HepG2 (cell line): Measurements from ENCODE around the gene B4GALT3. TPM values are rescaled to one million over a fixed set of nuclear protein-coding genes. Genes with fewer than 3 reads are reported as not detected.

Experiments
- ATAC-seq: fragments of 200-7000 bp; cut with Tn5 transposase; 3 replicates; pipeline ENCODE4 v1.9.1; 2020; ENCODE audit warnings: mild to moderate bottlenecking, moderate library complexity
- BruUV-seq: library from RNA; stranded (reverse); fragments of 400-500 nt; replicated peaks from 2 replicates; lab custom pipeline; 2021; lab: Mats Ljungman, UMichigan
- CTCF ChIA-PET: fragments of 300-600 bp; formaldehyde crosslinking; extraction: SDS; loops from one replicate; lab custom pipeline; 2021; ENCODE audit warnings: low total read pairs, inconsistent platforms, low intra/inter-chr PET ratio; lab: Yijun Ruan, JAX
- POLR2A ChIA-PET: fragments of 350-600 bp; sonication (Branson Sonifier 250); formaldehyde crosslinking; loops from one replicate; lab custom pipeline; 2020; ENCODE audit warnings: antibody characterized with exemption, inconsistent platforms; lab: Yijun Ruan, JAX
- DNase-seq: peaks from one replicate; pipeline ENCODE4 v3.0.0-alpha.2; 2015; ENCODE audit warnings: low spot score
- FAIRE-seq: peaks from 3 replicates; lab custom pipeline; 2011; peaks lifted over from hg19 to GRCh38; lab: Jason Lieb, UNC
- H2AFZ ChIP-seq: one replicate; pipeline ENCODE4 v1.6.1; 2011; ENCODE audit warnings: low read length, inconsistent platforms
- H3K27ac ChIP-seq: fragments of 300-600 bp; 3 replicates; pipeline ENCODE4 v1.8.0; 2011; ENCODE audit warnings: mixed run types, mild to moderate bottlenecking, mixed read lengths, low read length, inconsistent platforms; ENCODE audit not compliant: insufficient read depth; ENCODE audit errors: extremely low read length
- H3K27me3 ChIP-seq, 2 experiments: fragments of 200-600 bp in 1 of 2; 2 replicates in 1 of 2; 3 replicates in 1 of 2; pipeline versions ENCODE4 v1.6.0 to v1.8.0; 2011; ENCODE audit warnings: low read length in 2 of 2, mild to moderate bottlenecking in 2 of 2, moderate library complexity in 2 of 2, inconsistent platforms in 1 of 2; ENCODE audit not compliant: insufficient read depth in 2 of 2, control insufficient read depth in 1 of 2
- H3K36me3 ChIP-seq, 2 experiments: fragments of 200-600 bp in 1 of 2; replicated peaks in 1 of 2; 2 replicates in 1 of 2; 3 replicates in 1 of 2; pipeline versions ENCODE4 v1.5.1 to v1.8.0; 2011; ENCODE audit warnings: low read length in 2 of 2, inconsistent platforms in 1 of 2; ENCODE audit not compliant: insufficient read depth in 2 of 2, control insufficient read depth in 1 of 2
- H3K4me1 ChIP-seq: 2 replicates; pipeline ENCODE4 v1.5.1; 2012; ENCODE audit warnings: low read length, inconsistent platforms; ENCODE audit not compliant: insufficient read depth
- H3K4me2 ChIP-seq: 2 replicates; pipeline ENCODE4 v1.6.0; 2011; ENCODE audit warnings: low read depth, low read length, inconsistent platforms
- H3K4me3 ChIP-seq, 3 experiments: fragments of 200-600 bp in 1 of 3; sonication (generic), shearing (Covaris generic) in 1 of 3; replicated peaks in 1 of 3; 2 replicates each; pipeline ENCODE4 v1.5.1; 2011 to 2016; ENCODE audit warnings: low read length in 3 of 3, inconsistent platforms in 2 of 3, low read depth in 2 of 3, mild to moderate bottlenecking in 2 of 3, control low read depth in 1 of 3, mixed read lengths in 1 of 3; ENCODE audit not compliant: insufficient read depth in 1 of 3
- H3K79me2 ChIP-seq: one replicate; pipeline ENCODE4 v1.6.1; 2011; ENCODE audit warnings: low read length, inconsistent platforms; ENCODE audit not compliant: insufficient read depth
- H3K9ac ChIP-seq: 2 replicates; pipeline ENCODE4 v1.6.0; 2011; ENCODE audit warnings: mild to moderate bottlenecking, low read depth, low read length, inconsistent platforms; ENCODE audit not compliant: insufficient read depth
- H3K9me3 ChIP-seq: 2 replicates; pipeline ENCODE4 v1.5.1; 2012; ENCODE audit warnings: mild to moderate bottlenecking, low read length
- H4K20me1 ChIP-seq: 2 replicates; pipeline ENCODE4 v1.6.0; 2011; ENCODE audit warnings: inconsistent platforms, mild to moderate bottlenecking, low read length, moderate library complexity; ENCODE audit not compliant: insufficient read depth
- BRD4 ChIP-seq: sonication (generic); formaldehyde crosslinking; IDR thresholded peaks from 2 replicates; pipeline ENCODE4 v1.4.0; 2020; ENCODE audit warnings: missing genetic modification reagents
- CENPT ChIP-seq: sonication (generic); formaldehyde crosslinking; IDR thresholded peaks from 2 replicates; pipeline ENCODE4 v1.8.0; 2022; ENCODE audit warnings: low read depth, mild to moderate bottlenecking, moderate library complexity, missing genetic modification reagents
- CREB1 ChIP-seq, 2 experiments: fragments of 450-650 bp in 1 of 2; IDR thresholded peaks; 2 replicates each; pipeline ENCODE4 v1.6.1; 2016 to 2017; ENCODE audit warnings: control low read depth in 1 of 2, mild to moderate bottlenecking in 1 of 2, missing compliant biosample characterization in 1 of 2, missing genetic modification characterization in 1 of 2
- HMG20B ChIP-seq: conservative IDR thresholded peaks from 2 replicates; pipeline ENCODE4 v1.6.1; 2016; ENCODE audit warnings: missing genetic modification reagents, missing compliant biosample characterization
- HOXD1 ChIP-seq: sonication (generic); formaldehyde crosslinking; IDR thresholded peaks from 2 replicates; pipeline ENCODE4 v1.5.0; 2020; ENCODE audit warnings: missing genetic modification reagents
- NFYC ChIP-seq: IDR thresholded peaks from 2 replicates; pipeline ENCODE4 v1.6.1; 2016; ENCODE audit warnings: missing genetic modification reagents, missing compliant biosample characterization
- ONECUT2 ChIP-seq: sonication (generic); formaldehyde crosslinking; IDR thresholded peaks from 2 replicates; pipeline ENCODE4 v1.4.0; 2020; ENCODE audit warnings: missing genetic modification reagents
- SALL2 ChIP-seq: sonication (generic); formaldehyde crosslinking; IDR thresholded peaks from 2 replicates; pipeline ENCODE4 v1.8.1; 2023; ENCODE audit warnings: mild to moderate bottlenecking, missing genetic modification reagents, inconsistent platforms
- TEAD3 ChIP-seq: optimal IDR thresholded peaks from 2 replicates; pipeline ENCODE3; 2016; ENCODE audit warnings: borderline replicate concordance
- ZNF431 ChIP-seq: sonication (generic); formaldehyde crosslinking; IDR thresholded peaks from 2 replicates; pipeline ENCODE4 v1.9.0; 2022; ENCODE audit warnings: missing genetic modification reagents, low read depth, mild to moderate bottlenecking, borderline replicate concordance
- ZNF616 ChIP-seq: sonication (generic); formaldehyde crosslinking; IDR thresholded peaks from 2 replicates; pipeline ENCODE4 v1.5.0; 2020; ENCODE audit warnings: low read depth, mild to moderate bottlenecking, missing genetic modification reagents
- WGBS: methylation state at CpG from one replicate; pipeline ENCODE4 v1.1.6; 2017; ENCODE audit warnings: low lambda C conversion rate; 5-methylcytosine and 5-hydroxymethylcytosine counted together
- in situ Hi-C: cut with HindIII; loops from 2 replicates; pipeline ENCODE4 v1.10.0; 2017; ENCODE audit warnings: low pct_unique_long_range_greater_than_20kb; ENCODE audit not compliant: extremely low pct_ligation_motif_present
- intact Hi-C: fragments of 100-400 bp; cut with micrococcal nuclease; formaldehyde crosslinking; loops from one replicate; pipeline ENCODE4 v1.10.0; 2022; ENCODE audit not compliant: unreplicated experiment
- polyA plus RNA-seq, 8 experiments: library from polyadenylated mRNA; depleted of rRNA in 3 of 8; stranded (reverse) in 7 of 8; unstranded in 1 of 8; fragments of >200 nt; fragmentation: Illumina TruSeq in 4 of 8; extraction: Trizol in 4 of 8; gene quantifications; 2 replicates each; pipeline versions ENCODE4 v1.2.1 to v1.2.3, GENCODE V29; 2011 to 2016; ENCODE audit warnings: low read depth in 4 of 8, missing spikeins in 1 of 8, mixed read lengths in 1 of 8; ENCODE audit not compliant: insufficient read depth in 1 of 8
- total RNA-seq, 5 experiments: library from RNA; depleted of rRNA; stranded (reverse); fragments of >200 nt; fragmentation: Illumina TruSeq; extraction: Trizol; gene quantifications; 2 replicates each; pipeline ENCODE4 v1.2.3, GENCODE V29; 2016; ENCODE audit warnings: low read depth in 1 of 5
- TF ChIP-seq, protein P1 (sequence below): sonication (generic); formaldehyde crosslinking; IDR thresholded peaks from 2 replicates; pipeline ENCODE4 v1.5.0; 2020; ENCODE audit warnings: missing genetic modification reagents

B4GALT3 gene
- total and polyA plus RNA-seq, 2 of the 13 experiments (the other 11 are each of a cell fraction or from before 2014, with no cell fraction given): 35.6 to 40.4 TPM

DNA sequence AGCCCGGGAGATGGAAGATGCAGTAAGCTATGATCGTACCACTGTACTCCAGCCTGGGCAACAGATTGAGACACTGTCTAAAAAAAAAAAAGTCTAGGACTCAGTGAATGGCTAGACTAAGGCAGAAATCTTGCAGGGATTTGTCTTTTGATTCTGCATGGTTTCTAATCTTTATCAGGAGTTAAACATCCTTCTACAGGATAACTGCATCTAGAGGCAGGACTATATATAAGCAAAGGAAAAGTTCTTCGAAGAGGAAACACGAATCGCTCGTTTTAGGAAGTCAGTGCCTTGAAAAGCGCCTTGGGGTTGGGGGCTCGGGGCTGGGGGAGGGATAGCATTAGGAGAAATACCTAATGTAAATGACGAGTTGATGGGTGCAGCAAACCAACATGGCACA, 24.1 kb downstream of the B4GALT3 start (continued):
- TF ChIP-seq, protein P1, sequence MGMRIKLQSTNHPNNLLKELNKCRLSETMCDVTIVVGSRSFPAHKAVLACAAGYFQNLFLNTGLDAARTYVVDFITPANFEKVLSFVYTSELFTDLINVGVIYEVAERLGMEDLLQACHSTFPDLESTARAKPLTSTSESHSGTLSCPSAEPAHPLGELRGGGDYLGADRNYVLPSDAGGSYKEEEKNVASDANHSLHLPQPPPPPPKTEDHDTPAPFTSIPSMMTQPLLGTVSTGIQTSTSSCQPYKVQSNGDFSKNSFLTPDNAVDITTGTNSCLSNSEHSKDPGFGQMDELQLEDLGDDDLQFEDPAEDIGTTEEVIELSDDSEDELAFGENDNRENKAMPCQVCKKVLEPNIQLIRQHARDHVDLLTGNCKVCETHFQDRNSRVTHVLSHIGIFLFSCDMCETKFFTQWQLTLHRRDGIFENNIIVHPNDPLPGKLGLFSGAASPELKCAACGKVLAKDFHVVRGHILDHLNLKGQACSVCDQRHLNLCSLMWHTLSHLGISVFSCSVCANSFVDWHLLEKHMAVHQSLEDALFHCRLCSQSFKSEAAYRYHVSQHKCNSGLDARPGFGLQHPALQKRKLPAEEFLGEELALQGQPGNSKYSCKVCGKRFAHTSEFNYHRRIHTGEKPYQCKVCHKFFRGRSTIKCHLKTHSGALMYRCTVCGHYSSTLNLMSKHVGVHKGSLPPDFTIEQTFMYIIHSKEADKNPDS (CRISPR knock-in tag): no peak
- no peak for TF ChIP-seq CENPT (CRISPR knock-in tag)

DNA sequence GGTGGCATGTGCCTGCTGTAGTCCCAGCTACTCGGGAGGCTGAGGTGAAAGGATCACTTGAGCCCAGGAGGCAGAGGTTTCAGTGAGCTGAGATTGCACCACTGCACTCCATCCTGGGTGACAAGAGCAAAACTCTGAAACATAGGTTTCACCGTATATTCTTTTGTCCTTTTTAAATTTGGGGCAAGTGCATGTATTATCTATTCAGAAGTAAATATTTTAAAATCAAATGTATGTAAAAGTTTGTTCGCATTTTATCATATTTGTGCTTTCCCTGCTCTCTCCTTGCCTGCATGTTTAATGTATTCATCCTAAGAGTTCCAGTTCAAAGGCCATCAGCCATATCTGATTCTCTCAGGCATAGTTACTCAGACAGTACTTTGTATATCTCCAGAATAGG, 31.5 kb downstream of the B4GALT3 start:
- no peak for FAIRE-seq
- POLR2A ChIA-PET: no interaction called here

More for the DNA sequence above, 31.5 kb downstream of the B4GALT3 start:
- Histone ChIP-seq H3K4me2 (no peak overlapping the region), H3K4me3 (no peak overlapping the region), H3K9ac (no peak overlapping the region), H3K27me3 (no peaks in the 10 kb centered on the region), H3K9me3 (no peaks in the 10 kb centered on the region), H3K79me2 (no peaks in the 10 kb centered on the region), H3K4me1 (no peaks in the 10 kb centered on the region), H4K20me1 (no peaks in the 10 kb centered on the region), H3K36me3 (no peaks in the 10 kb centered on the region)
- intact Hi-C loops (no loop called here), in situ Hi-C loops (no loop called here)
- ATAC-seq (no peak), DNase-seq (no peak)
- 23% methylated on average over 3 of the region's 3 CpGs for WGBS
- BruUV-seq: no TSS peak
- no peak for TF ChIP-seq ZNF431 (CRISPR knock-in tag)
- TF ChIP-seq HMG20B (CRISPR knock-in tag): no peak
- TF ChIP-seq BRD4 (CRISPR knock-in tag): no peak
- TF ChIP-seq ZNF616: no peak
- no peak for TF ChIP-seq SALL2 (CRISPR knock-in tag)
- no peak for TF ChIP-seq ONECUT2 (CRISPR knock-in tag)
- TF ChIP-seq CREB1 (IDR thresholded peaks at IDR 0.05): no peak
- no peak for TF ChIP-seq CREB1 (CRISPR knock-in tag; IDR thresholded peaks at IDR 0.05)
- no peak for TF ChIP-seq CENPT (CRISPR knock-in tag)
- TF ChIP-seq HOXD1 (CRISPR knock-in tag): no peak
- TF ChIP-seq NFYC: no peak
- no peak for TF ChIP-seq TEAD3
- TF ChIP-seq, all 625 proteins: peak for 0
- CTCF ChIA-PET: no interaction called here
- H3K27ac ChIP-seq: no peak overlapping the region
- H2AFZ ChIP-seq: no peak overlapping the region
